Astrocyte of the cerebellum (primary cell): Measurements from ENCODE around the gene EPSTI1.
A peak's percentile ranks its signal among the peaks of the same experiment; 100 is the strongest.

Experiments used
- DNase-seq: peaks from one replicate; pipeline ENCODE4 v3.0.0-alpha.2; 2011; ENCODE audit warnings: low read depth
- H3K4me3 ChIP-seq: 2 replicates; pipeline ENCODE4 v1.5.1; 2011; ENCODE audit warnings: mild to moderate bottlenecking, low read depth, low read length, moderate library complexity
- in situ Hi-C: cut with HindIII; loops from 2 replicates; pipeline ENCODE4 v1.10.0; 2017; ENCODE audit warnings: low sequenced_read_pairs
- TF ChIP-seq, protein P1 (sequence below): IDR thresholded peaks from 2 replicates; pipeline ENCODE4 v1.5.1; 2012; ENCODE audit warnings: low read length, low read depth, moderate library complexity, mild to moderate bottlenecking; ENCODE audit errors: missing control alignments

Gene EPSTI1

DNA sequence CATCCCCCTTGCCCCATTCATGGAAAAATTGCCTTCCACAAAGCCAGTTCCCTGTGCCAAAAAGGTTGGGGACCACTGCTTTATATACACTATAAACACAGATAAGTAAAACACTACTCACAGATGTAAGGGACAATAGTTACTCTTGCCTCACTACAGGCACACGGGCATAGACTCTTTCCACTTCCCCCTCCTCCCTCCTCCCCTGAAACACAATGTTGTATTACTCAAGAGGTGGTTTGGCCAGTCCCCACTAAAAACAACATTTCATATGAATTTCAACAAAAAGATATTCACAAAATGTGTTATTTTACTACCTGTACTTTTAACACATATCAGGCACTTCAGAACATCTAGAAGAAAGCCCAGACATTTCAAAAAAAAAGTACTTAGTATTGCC, 45.1 kb downstream of the EPSTI1 start:
- TF ChIP-seq, protein P1, sequence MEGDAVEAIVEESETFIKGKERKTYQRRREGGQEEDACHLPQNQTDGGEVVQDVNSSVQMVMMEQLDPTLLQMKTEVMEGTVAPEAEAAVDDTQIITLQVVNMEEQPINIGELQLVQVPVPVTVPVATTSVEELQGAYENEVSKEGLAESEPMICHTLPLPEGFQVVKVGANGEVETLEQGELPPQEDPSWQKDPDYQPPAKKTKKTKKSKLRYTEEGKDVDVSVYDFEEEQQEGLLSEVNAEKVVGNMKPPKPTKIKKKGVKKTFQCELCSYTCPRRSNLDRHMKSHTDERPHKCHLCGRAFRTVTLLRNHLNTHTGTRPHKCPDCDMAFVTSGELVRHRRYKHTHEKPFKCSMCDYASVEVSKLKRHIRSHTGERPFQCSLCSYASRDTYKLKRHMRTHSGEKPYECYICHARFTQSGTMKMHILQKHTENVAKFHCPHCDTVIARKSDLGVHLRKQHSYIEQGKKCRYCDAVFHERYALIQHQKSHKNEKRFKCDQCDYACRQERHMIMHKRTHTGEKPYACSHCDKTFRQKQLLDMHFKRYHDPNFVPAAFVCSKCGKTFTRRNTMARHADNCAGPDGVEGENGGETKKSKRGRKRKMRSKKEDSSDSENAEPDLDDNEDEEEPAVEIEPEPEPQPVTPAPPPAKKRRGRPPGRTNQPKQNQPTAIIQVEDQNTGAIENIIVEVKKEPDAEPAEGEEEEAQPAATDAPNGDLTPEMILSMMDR, result no peak
- no peak overlapping the region for H3K4me3 ChIP-seq
- in situ Hi-C loops, result no loop called here

DNA sequence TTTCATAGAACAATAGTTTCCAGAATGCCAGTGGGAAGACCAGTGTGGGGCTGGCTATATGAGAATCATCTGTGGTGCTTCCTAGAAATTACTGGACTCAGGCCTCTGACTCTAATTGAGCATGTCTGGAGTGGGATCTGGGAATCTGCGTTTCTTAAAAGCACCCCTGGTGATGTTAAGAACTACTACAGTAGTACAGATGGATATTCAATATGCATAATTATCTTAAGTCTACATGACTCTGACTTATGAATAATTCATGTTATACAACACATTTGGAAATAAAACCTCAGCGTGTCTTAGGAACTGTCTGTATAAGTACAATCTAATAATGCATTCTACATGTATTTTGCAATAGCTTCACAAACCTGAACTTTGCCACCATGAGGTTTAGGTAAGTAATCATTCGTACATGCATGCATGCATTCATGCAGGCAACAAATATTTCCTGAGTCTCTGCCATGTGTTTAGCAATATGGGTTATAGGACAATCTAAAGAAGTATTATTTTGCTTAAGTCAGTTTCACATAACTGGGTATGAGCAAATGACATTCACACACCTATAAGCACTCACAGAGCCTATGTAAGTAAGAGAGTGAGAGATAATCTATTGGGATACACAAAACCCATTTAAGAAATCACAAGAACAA, 62.0 kb downstream of the EPSTI1 start:
- TF ChIP-seq, protein P1, result no peak
- no peak overlapping the region for H3K4me3 ChIP-seq
- in situ Hi-C loops, result no loop called here
- DNase-seq, result peak; percentile 12

More for the DNA sequence above, 45.1 kb downstream of the EPSTI1 start:
- peak; percentile 62 for DNase-seq

- TF ChIP-seq, protein P1, result no peak
- DNase-seq, result no peak
- H3K4me3 ChIP-seq, result no peak overlapping the region
- in situ Hi-C loops, result no loop called here
Observed at GRCh38 chr13:42926555-42926954, 65.5 kb downstream of the EPSTI1 start.

- H3K4me3 ChIP-seq, result no peak overlapping the region
- DNase-seq, result no peak
- in situ Hi-C loops, result no loop called here
Observed at GRCh38 chr13:42926043-42926442, 66.0 kb downstream of the EPSTI1 start.

GRCh38 chr13:42925626-42926025, 66.4 kb downstream of the EPSTI1 start:
- H3K4me3 ChIP-seq, result no peak overlapping the region
- in situ Hi-C loops, result no loop called here
- DNase-seq, result no peak
- TF ChIP-seq, protein P1, result no peak

More at GRCh38 chr13:42926043-42926442, 66.0 kb downstream of the EPSTI1 start:
- TF ChIP-seq, protein P1, result no peak

DNA sequence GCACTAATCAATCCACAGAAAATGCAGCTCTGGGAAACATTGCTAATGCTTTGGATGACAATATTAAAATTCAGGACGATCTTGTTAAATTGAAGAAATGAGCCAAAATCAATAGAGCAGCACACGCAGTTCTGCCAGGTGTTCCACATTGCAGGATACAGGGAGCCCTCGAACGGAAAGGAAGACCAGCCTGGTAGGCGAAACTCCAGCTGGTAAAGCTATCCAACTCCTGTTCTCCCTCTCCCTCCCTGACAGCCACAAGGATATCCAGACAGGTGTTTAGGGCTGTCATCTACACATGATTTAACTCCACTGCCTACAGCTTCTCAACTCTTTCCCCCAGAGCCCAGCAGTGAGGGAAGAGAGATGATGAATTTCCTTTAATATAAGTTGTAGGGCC, 67.7 kb downstream of the EPSTI1 start:
- no peak overlapping the region for H3K4me3 ChIP-seq
- TF ChIP-seq, protein P1, result no peak
- DNase-seq, result no peak
- in situ Hi-C loops, result no loop called here
